LNCaP clone FGC (cell line): Measurements from ENCODE around the gene MMP12.

Experiments used
- DNase-seq: peaks from one replicate; pipeline ENCODE4 v3.0.0-alpha.2; 2011; ENCODE audit warnings: low read depth
- H3K4me3 ChIP-seq: 2 replicates; pipeline ENCODE4 v1.5.1; 2011; ENCODE audit warnings: mild to moderate bottlenecking, low read depth, low read length, control low read depth
- CTCF ChIP-seq: IDR thresholded peaks from 2 replicates; pipeline ENCODE4 v1.5.1; 2012; ENCODE audit warnings: mild to moderate bottlenecking; ENCODE audit not compliant: control insufficient read depth, insufficient read depth; ENCODE audit errors: extremely low read depth

The MMP12 gene

DNA sequence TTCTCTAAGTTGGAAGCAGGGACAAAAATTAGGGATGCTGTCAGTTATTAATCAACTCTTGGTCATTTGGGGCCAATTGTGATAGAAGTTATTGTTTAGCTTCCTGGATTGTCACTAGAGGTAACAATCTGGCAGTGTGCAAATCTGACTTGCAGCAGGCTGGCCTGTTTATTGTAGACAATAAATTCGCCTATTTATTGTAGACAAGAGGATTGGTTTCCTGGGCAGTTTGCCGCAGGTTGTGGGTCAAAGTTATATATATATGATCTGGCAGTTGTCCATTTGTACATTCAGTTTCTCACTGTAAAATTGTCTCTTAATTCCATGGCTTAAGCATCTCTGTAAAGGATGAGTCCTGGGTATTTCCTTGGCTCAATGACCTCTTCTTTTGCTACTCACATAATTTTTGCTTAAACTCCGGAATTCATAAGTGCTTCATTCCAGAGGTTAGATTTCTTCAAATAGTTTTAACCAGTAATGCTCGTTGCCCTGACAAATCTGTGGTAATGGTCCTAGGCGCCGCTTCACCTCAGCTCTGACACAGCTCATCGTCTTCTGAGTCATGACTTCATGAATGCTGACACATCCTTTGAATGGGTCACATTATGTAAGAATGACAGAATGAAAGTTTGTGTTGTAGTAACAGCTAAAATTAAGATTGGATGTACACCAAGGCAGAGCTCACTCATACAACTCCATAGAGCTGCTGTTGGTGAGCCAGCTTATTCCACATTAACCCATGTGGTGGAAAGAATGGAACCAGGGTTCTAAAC, 23.6 kb downstream of the MMP12 start:
- TF ChIP-seq CTCF = no peak
- peak; percentile 87 for DNase-seq
- no peak overlapping the region for H3K4me3 ChIP-seq

GRCh38 chr11:102849311-102849710, 25.5 kb downstream of the MMP12 start:
- no peak for DNase-seq
- no peak overlapping the region for H3K4me3 ChIP-seq

GRCh38 chr11:102846292-102846691, 28.5 kb downstream of the MMP12 start:
- DNase-seq = no peak
- no peak overlapping the region for H3K4me3 ChIP-seq
- no peak for TF ChIP-seq CTCF

More at GRCh38 chr11:102849311-102849710, 25.5 kb downstream of the MMP12 start:
- TF ChIP-seq CTCF = no peak

- H3K4me3 ChIP-seq = no peak within 1 kb of the TSS
- no peak for TF ChIP-seq CTCF
- no peak for DNase-seq
These were observed 31.3 kb downstream of the MMP12 start, which contains the start of gene MMP3 for GRCh38 chr11:102843489-102843888. Gene MMP3, minus strand, starts transcription at chr11:102843609. Its CDS starts 63 bp downstream, at chr11:102843546.

GRCh38 chr11:102842930-102843329, 31.9 kb downstream of the MMP12 start:
- DNase-seq = no peak
- no peak overlapping the region for H3K4me3 ChIP-seq
- no peak for TF ChIP-seq CTCF

- H3K4me3 ChIP-seq = no peak overlapping the region
- no peak for DNase-seq
- no peak for TF ChIP-seq CTCF
These were observed 34.8 kb downstream of the MMP12 start for GRCh38 chr11:102840018-102840417.

DNA sequence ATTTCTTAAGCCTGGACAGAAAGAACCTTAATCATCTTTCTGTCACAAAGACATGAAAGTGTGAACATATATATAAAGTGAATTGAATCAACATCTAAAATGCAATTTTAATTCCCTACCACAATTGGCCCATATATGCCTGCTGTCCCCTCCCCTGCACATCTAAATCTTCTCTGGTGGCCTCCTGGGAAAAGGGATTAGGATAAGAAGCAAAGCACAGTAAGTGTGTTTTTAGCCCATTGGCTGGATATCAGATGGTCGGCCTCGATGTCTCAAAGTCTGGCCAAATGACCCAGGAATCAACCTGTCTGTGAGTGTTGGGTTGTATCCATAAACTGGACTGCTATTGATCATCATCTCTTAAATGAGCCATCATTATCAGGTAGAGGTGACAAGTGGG, 37.1 kb downstream of the MMP12 start:
- no peak overlapping the region for H3K4me3 ChIP-seq
- DNase-seq = no peak
- no peak for TF ChIP-seq CTCF
